MG63 (cell line): Measurements from ENCODE around the gene CYSRT1. TPM values are rescaled to one million over a fixed set of nuclear protein-coding genes. Genes with fewer than 3 reads are reported as not detected.
"Not testable (repeated sequence)": the region's sequence is repeated elsewhere in the genome, so short reads cannot be mapped to it uniquely, and the experiment has no call there.

Source experiments
- DNase-seq: peaks from one replicate; pipeline ENCODE4 v3.0.0-alpha.2; 2020
- H3K27me3 ChIP-seq: fragments of 250-450 bp; sonication (Bioruptor Pico); 2 replicates; pipeline ENCODE4 v1.5.1; 2020; ENCODE audit warnings: mild to moderate bottlenecking, moderate library complexity
- H3K36me3 ChIP-seq: fragments of 250-450 bp; sonication (Bioruptor Pico); 2 replicates; pipeline ENCODE4 v1.5.1; 2020; ENCODE audit warnings: mild to moderate bottlenecking, moderate library complexity
- H3K4me3 ChIP-seq: fragments of 250-450 bp; sonication (Bioruptor Pico); 2 replicates; pipeline ENCODE4 v1.5.1; 2020; ENCODE audit warnings: mild to moderate bottlenecking, moderate library complexity
- H3K9me3 ChIP-seq: fragments of 250-450 bp; sonication (Bioruptor Pico); 2 replicates; pipeline ENCODE4 v1.5.1; 2020; ENCODE audit warnings: mild to moderate bottlenecking, moderate library complexity
- total RNA-seq: library from RNA; depleted of rRNA; stranded (reverse); fragments of >200 nt; shearing (Covaris generic); gene quantifications from 2 replicates; pipeline ENCODE4 v1.2.3, GENCODE V29; 2014; ENCODE audit warnings: low replicate concordance

The CYSRT1 gene
- total RNA-seq, 1 experiment from 2014 or later, result 0.89 TPM

DNA sequence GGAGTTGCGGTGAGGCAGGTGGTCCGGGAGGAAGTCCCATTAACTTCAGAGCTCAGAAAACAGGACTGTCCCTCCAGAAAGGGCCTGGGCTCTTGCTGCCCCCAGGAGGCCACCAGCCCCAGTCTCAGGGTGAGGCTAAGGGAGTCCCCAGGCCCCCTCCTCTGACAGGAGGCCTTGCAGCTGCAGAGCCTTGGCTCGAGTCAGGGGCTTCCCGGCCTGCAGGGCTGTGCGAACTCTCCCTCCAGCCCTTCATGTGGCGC, 22.9 kb downstream of the CYSRT1 start:
- Histone ChIP-seq H3K9me3 (no peaks in the 10 kb centered on the region), H3K36me3 (peaks cover 12% of the 10 kb centered on the region), H3K4me3 (no peak overlapping the region), H3K27me3 (no peaks in the 10 kb centered on the region)
- DNase-seq, result no peak

GRCh38 chr9:137250329-137251193, 25.6 kb downstream of the CYSRT1 start:
- H3K4me3 ChIP-seq, result no peak overlapping the region
- H3K9me3 ChIP-seq, result no peaks in the 10 kb centered on the region
- H3K36me3 ChIP-seq, result no peaks in the 10 kb centered on the region
- no peak for DNase-seq
- no peaks in the 10 kb centered on the region for H3K27me3 ChIP-seq

DNA sequence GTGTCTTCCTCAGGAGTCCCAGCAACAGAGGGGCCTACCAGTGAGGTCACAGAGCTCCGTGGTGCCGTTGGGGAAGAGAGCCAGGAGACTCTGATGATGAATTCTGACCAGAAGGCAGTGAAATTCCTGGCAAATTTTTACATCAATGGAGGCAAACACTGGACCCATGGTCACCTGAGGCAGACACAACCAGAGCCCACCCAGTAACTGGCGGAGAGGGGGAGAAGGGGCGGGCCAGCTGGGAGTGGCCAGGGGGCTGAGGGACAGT, 26.2 kb downstream of the CYSRT1 start, which contains the start of gene STPG3:
TSS of gene STPG3 (plus strand) at position 93 of the 268 bp plus-strand sequence. CDS start at position 94, 1 bp downstream.
- no peaks in the 10 kb centered on the region for H3K9me3 ChIP-seq
- H3K27me3 ChIP-seq, result no peaks in the 10 kb centered on the region
- DNase-seq, result no peak
- no peak within 1 kb of the TSS for H3K4me3 ChIP-seq
- H3K36me3 ChIP-seq, result peaks cover 5% of the 10 kb centered on the region

DNA sequence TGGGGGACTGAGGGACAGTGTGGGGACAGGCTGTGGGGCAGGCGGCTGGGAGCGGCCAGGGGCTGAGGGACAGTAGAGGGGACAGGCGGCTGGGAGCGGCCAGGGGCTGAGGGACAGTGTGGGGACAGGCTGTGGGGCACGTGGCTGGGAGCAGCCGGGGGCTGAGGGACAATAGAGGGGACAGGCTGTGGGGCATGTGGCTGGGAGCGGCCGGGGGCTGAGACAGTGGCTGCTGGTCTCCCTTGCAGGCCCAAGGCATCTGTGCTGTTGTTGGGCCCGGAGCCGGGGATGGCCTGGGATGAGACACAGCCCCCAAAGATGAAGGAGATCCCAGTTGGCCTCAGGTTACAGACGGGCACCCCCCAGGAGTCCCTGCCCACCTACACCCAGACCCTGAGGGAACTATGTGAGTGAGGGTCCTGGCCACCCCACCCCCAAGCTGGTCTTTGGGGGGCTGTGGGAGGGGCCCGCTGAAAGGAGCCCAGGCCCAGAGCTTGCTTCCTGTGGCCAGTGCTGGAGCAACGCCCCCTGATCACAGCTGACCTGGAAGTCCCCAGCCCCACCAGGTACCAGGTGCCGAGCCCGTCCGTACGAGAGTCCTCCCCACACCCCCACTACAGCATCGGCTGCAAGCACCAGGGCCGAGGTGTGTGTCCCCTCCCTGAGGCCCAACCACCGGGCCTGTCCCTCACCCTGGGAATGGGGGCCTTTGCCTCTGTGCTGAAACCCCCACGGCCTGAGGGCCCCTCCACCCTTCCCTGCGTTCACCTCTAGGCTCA, 26.7 kb downstream of the CYSRT1 start:
- Histone ChIP-seq H3K9me3 (no peaks in the 10 kb centered on the region), H3K27me3 (no peaks in the 10 kb centered on the region), H3K36me3 (peaks cover 11% of the 10 kb centered on the region), H3K4me3 (no peak overlapping the region)
- DNase-seq, result no peak

DNA sequence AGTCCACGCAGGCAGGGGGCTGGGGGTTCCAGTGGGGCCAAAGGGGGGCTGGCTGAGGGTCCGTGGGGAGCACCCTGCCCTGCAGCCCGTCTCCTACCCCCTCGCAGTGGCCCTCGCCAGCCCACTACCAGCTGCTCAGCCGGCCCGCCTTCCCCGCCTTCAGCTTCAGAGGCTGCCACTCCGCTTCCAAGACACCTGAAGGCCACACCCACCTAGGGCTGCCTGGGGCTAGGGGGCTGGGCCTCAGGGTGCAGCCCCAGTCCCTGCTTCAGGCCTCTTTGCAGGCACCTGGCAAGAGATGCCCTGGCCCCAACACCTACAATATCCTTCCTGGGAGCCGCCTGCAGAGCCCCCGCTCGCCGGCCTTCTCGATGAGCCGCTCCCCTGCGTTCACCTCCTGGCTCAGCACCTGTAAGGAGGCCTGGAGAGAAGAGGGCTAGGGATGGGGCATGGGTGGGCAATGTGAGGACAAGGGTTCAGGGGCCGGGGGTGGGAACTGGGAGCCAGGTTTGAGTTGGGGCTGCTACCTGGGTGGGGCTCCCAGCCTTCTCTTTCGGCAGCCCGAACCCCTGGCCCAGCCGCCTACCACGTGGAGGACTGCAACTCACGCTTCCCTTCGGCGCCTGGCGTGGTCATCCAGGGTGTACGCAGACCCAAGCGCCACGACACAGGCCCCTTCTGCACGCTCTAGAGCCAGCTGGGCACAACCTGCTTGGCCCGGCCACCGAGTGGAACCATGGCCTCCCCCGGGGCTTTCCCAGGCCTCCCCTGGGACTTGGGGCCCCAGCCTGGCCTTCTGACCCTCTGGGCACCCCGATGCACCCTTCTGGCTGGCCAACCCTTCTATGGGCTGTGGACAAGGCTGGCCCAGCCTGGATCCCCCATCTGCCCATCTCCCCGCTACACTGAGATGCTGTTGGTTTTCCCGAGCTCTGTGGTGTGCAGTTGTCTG, 27.9 kb downstream of the CYSRT1 start:
- H3K27me3 ChIP-seq, result no peaks in the 10 kb centered on the region
- no peaks in the 10 kb centered on the region for H3K9me3 ChIP-seq
- H3K4me3 ChIP-seq, result no peak overlapping the region
- DNase-seq, result no peak
- peaks cover 15% of the 10 kb centered on the region for H3K36me3 ChIP-seq

- DNase-seq, result no peak
- no peaks in the 10 kb centered on the region for H3K27me3 ChIP-seq
- H3K9me3 ChIP-seq, result no peaks in the 10 kb centered on the region
- H3K36me3 ChIP-seq, result peaks cover 20% of the 10 kb centered on the region
- H3K4me3 ChIP-seq, result peak overlapping the region; percentile 93
These were observed 29.0 kb downstream of the CYSRT1 start for GRCh38 chr9:137253717-137254623.

DNA sequence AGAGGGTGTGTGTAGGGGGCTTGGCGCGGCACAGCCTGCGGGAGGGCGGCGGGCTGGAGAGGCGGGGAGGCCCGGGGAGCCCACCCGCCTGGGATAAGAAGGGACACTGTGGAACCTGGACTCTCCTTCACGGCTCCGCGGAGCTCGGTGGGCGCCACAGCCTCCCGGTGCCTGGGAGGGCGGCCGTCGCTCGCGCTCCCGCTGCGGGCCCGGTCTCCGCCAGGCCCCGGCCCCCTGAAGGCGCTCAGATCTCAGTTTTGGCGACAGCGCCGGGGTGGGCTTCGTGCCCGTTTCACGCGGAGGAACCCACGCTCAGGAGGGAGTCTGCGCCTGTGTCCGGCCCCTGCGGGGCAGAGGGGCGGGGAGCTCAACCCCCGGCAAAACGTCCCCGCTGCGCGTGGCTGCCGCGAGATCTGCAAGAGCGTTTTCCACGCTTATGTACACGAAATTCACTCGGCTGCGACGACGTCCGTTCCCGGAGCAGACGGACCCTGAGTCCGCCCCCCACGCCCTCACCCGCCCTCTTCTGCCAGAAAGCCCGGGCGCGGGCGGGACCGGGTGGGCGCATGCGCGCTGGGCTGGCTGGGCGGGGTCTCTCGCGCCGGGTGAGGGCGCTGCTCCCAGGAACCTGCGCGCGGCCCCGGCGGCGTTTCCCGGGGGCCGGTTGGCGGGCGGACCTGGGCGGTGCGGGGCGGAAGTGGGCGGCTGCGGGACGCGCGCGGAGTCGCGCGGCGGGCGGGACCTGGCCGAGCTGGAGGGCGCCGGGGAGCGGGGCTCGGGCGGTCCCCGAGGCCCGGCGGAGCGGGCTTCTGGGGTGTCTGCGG, 29.9 kb downstream of the CYSRT1 start, which contains the start of gene NELFB:
TSS of gene NELFB (plus strand) at position 704 of the 824 bp plus-strand sequence.
- Histone ChIP-seq H3K27me3 (no peaks in the 10 kb centered on the region), H3K4me3 (peak within 1 kb of the TSS; percentile 93), H3K9me3 (no peaks in the 10 kb centered on the region), H3K36me3 (peaks cover 23% of the 10 kb centered on the region)
- DNase-seq, result peak; percentile 89

DNA sequence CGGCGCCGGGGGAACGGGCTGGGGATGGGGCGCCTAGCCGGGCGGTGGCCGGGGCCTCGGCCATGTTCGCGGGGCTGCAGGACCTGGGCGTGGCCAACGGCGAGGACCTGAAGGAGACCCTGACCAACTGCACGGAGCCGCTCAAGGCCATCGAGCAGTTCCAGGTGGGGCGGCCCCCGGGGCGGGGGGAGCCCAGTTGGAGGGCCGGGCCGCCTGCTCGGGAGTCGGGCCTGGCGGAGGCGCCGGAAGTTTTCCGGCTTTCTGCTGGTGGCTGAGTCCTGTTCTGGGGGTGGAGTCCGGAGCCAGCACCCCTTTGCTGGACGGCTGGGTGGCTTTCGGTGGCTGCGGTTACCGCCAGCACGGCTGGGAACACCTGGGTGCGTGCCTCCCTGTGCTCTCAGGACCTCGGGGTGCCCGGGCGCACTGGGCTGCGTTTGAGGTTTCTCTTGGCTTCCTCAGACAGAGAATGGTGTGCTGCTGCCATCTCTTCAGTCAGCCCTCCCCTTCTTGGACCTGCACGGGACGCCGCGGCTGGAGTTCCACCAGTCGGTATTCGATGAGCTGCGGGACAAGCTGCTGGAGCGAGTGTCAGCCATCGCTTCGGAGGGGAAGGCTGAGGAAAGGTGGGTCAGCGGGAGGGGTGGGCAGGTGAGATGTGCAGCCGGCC, 30.6 kb downstream of the CYSRT1 start:
- H3K36me3 ChIP-seq, result peaks cover 24% of the 10 kb centered on the region
- DNase-seq, result peak; percentile 48
- no peaks in the 10 kb centered on the region for H3K9me3 ChIP-seq
- no peaks in the 10 kb centered on the region for H3K27me3 ChIP-seq
- H3K4me3 ChIP-seq, result peak overlapping the region; percentile 93

GRCh38 chr9:137256362-137256761, 31.4 kb downstream of the CYSRT1 start:
- peak overlapping the region; percentile 93 for H3K4me3 ChIP-seq
- H3K36me3 ChIP-seq, result peaks cover 25% of the 10 kb centered on the region
- H3K9me3 ChIP-seq, result no peaks in the 10 kb centered on the region
- no peak for DNase-seq
- no peaks in the 10 kb centered on the region for H3K27me3 ChIP-seq

- H3K36me3 ChIP-seq, result peaks cover 25% of the 10 kb centered on the region
- H3K4me3 ChIP-seq, result no peak overlapping the region
- no peaks in the 10 kb centered on the region for H3K9me3 ChIP-seq
- H3K27me3 ChIP-seq, result no peaks in the 10 kb centered on the region
- DNase-seq, result no peak
These were observed 31.9 kb downstream of the CYSRT1 start for GRCh38 chr9:137256856-137257255.

- H3K9me3 ChIP-seq, H3K4me3 ChIP-seq, H3K27me3 ChIP-seq, DNase-seq: not testable (repeated sequence)
- H3K36me3 ChIP-seq, result peaks cover 36% of the 10 kb centered on the region
These were observed 37.4 kb downstream of the CYSRT1 start for GRCh38 chr9:137262173-137262908.

DNA sequence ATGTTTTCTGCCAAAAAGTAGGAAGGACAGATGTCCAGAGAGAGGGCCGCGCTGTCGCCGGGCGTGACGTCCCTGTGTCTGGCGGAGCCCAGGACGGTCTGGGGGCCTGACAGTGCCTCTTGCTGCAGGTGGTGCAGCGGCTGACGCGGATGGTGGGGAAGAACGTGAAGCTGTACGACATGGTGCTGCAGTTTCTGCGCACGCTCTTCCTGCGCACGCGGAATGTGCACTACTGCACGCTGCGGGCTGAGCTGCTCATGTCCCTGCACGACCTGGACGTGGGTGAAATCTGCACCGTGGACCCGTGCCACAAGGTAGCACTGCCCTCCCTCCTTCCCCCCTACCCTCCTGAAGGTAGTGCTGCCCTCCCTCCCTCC, 37.9 kb downstream of the CYSRT1 start:
- Histone ChIP-seq H3K36me3 (peaks cover 40% of the 10 kb centered on the region), H3K4me3 (no peak overlapping the region), H3K9me3 (no peaks in the 10 kb centered on the region), H3K27me3 (no peaks in the 10 kb centered on the region)
- no peak for DNase-seq

DNA sequence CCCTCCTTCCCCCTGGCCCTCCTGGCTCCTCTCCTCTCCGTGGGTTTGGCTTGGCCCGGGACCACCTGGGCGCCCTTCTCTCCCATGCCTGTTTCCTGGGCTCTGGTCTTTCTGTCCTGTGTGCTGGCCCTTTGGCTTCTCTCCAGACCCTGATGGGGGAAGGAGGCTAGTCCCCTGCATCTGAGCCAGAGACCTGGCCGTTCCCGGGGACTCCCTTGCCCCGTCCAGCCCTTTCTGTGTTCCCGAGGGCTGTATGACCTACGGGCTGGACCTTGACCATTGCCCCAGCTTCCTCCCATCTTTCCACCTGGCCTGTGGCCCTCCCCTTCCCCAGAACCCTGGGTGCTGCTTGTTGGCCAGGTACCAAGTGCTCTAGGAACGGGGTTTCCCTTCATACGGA, 38.5 kb downstream of the CYSRT1 start:
- no peaks in the 10 kb centered on the region for H3K9me3 ChIP-seq
- no peaks in the 10 kb centered on the region for H3K27me3 ChIP-seq
- H3K36me3 ChIP-seq, result peaks cover 42% of the 10 kb centered on the region
- DNase-seq, result no peak
- H3K4me3 ChIP-seq, result no peak overlapping the region

DNA sequence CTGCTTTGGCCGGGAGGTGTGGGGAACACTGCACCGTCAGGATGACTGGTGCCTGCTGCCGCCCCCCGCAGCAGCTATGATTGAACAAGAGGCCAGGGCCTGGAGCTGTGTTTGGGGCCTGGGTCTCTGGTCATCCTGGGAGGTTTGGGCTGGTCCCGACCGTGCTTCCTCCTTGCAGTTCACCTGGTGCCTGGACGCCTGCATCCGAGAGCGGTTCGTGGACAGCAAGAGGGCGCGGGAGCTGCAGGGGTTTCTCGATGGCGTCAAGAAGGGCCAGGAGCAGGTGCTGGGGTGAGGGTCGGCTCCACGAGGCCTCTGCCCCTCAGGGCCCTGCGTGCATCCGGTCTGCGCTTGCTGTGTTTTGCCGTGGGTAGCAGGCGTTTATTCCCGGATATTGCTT, 39.1 kb downstream of the CYSRT1 start:
- no peaks in the 10 kb centered on the region for H3K9me3 ChIP-seq
- peaks cover 40% of the 10 kb centered on the region for H3K36me3 ChIP-seq
- no peak overlapping the region for H3K4me3 ChIP-seq
- H3K27me3 ChIP-seq, result no peaks in the 10 kb centered on the region
- no peak for DNase-seq
